GM18511 (cell line): ENCODE measurements around the gene TXNRD2.

ENCODE experiments used
- ATAC-seq: cut with Tn5 transposase; IDR thresholded peaks from one replicate; pipeline ENCODE4 v1.9.1; 2021; ENCODE audit warnings: mild to moderate bottlenecking, moderate library complexity; ENCODE audit not compliant: unreplicated experiment

The TXNRD2 gene

DNA sequence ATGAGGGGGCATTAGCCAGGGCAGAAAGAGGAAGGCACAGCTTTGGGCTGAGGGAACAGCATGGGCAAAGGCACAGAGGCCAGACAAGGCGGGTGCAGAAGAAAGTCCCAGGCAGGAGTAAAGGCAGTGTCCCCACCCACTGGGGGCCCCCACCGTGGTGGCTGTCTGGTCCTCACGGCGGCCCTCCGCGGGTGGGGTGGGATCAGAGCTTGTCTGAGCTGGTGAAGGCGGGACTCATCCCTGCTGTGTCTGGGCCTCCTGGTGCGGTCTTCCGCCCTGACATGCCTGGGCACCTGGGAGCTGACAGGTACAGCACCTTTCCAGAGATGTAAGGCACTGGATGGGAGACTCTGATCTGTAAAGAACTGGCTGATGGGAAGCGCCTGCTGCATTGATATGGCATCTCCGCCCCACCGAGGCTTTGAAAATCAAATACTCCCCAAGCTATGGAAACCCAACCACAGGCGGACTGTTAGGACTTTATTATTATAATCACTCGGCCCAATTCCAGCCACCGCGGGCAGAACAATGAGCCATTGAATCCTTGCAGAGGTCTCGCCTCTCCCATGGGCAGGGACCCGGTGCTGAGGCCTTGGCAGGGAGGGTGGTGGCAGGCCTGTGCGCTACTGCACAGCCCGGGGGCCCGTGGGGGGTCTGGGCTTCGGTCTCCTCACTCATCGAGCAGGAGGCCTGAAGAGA lies 72.7 kb downstream of the TXNRD2 start:
- ATAC-seq = no peak

DNA sequence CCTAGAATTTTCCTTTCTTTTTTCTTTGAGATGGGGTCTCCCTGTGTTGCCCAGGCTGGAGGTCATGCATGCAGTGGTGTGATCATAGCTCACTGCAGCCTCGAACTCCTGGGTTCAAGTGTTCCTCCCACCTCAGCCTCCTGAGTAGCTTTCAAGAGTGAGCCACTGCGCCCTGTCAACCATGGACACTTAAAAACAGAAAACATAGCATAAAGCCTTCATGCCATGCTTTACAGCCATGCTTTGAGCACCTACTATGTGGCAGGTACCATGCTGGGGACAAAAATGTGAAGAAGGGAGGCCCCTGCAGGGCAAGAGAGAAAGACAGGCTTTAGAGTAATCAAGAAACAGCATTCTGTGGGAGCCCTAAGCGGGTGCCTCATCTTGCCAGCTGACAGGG lies 73.3 kb downstream of the TXNRD2 start:
- ATAC-seq = no peak

DNA sequence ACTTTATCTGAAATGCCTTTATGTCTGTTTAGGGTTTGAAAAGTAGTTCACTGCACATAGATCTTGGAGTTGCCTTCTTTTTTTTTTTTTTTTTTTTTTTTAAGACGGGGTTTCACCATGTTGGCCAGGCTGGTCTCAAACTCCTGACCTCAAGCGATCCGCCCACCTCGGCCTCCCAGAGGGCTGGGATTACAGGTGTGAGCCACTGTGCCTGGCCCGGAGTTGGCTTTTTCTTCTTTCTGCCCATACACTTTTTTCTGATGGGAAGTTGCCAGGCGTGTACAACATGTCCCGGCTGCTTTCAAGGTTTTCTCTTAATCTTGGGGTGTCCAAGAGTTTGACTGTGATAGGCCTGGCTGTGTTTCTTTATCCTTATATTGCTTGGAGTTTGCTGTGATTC lies 74.0 kb downstream of the TXNRD2 start:
- ATAC-seq = no peak

DNA sequence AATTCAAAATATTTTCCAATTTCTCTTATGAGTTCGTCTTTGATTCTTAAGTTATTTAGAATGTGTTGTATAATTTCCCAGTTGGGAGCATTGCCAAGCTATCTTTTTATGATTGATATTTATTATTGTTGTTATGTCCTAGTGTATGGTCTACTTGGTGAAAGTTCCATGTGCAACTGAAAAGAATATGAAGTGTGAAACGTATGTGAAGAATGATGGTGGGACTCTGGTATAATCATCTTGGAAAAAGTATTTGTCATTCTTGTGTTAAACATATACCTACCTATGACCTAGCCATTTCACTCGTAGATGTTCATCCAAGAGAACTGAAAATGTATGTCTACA lies 75.0 kb downstream of the TXNRD2 start:
- ATAC-seq = no peak

DNA sequence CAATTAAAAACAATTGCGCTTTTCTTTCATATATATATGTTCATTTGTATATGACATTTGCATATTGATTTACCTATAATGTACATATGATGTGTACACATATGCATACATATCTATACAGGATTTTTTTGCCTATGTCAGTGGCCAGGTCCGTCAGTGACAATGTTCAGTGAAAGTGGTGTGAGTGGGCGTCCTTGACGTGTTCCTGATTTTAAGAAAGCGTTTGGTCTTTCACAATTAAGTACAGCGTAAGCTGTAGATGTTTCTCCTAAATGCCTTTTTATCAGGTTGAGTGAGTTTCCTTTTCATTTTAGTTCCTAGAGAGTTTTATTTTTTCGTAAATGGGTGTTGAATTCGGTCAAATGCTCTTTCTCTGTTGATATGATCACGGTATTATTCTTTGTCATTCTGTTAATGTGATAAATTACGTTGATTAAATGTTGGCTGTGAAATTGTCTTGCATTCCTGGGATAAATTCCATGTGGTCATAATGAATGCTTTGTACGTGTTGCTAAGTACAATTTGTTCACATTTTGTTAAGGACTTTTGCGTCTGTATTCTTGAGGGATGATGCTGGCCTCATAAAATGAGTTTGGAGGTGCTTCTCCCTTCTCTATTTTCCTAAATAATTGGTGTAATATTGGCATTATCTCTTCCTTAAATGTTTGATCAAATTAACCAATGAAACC lies 76.3 kb downstream of the TXNRD2 start:
- no peak for ATAC-seq

DNA sequence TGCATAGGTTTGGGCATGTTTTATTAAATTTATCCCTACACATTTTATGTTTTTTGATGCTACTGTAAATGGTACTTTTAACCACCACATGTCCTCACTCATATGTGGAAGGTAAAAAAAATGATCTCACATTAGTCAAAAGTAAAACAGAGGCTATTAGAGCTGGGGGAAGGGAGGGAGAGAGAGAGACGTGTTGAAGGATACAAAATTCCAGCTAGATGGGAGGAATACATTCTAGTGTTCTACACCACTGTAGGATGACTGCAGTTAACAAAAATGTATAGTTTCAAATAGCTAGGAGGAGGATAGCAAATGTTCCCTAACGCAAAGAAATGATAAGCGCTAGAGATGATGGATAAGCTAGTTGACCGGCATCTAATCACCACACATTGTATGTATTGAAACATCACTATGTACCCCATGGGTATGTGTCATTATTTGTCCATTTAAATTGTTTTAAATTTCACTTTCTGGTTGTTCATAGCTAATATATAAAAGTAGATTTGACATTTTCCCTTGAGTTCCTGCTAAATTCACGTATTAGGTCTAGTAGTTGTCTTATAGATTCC lies 77.0 kb downstream of the TXNRD2 start:
- no peak for ATAC-seq

DNA sequence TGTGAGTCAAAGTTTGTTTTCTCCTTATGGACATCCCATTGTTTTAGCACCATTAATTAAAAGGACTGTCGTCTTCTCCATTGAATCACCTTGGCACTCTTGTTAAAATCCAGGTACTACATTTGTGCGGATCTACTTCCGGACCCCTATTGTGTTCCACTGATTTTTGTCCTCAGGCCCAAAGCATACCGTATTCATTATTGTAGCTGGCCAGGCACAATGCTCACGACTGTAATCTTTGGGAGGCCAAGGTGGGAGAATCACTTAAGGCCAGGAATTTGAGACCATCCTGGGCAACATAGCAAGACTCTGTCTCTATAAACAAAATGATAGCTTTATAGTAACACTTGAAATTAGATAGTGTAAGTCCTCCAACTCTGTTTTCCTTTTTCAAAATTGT lies 78.0 kb downstream of the TXNRD2 start:
- ATAC-seq = no peak

DNA sequence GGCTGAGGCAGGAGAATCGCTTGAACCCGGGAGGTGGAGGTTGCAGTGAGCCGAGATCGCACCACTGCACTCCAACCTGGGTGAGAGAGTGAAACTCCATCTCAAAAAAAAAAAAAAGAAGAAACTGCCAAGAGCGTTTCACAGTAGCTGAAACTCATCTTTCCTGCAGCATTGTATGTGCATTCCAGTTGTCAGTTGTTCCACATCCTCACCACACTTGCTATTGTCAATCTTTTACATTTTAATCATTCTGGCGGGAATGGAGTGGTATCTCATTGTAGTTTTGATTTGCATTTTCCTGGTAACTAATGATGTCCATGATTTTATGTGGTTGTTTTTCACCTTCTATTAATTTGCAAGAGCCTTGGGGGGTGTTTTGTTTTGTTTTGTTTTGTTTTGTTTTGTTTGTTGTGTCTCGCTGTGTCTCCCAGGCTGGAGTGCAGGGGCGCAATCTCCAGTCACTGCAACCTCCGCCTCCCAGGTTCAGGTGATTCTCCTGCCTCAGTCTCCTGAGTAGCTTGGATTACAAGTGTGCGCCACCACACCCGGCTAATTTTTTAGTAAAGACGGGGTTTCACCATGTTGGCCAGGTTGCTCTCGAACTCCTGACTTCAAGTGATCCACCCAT lies 78.9 kb downstream of the TXNRD2 start:
- ATAC-seq = no peak

DNA sequence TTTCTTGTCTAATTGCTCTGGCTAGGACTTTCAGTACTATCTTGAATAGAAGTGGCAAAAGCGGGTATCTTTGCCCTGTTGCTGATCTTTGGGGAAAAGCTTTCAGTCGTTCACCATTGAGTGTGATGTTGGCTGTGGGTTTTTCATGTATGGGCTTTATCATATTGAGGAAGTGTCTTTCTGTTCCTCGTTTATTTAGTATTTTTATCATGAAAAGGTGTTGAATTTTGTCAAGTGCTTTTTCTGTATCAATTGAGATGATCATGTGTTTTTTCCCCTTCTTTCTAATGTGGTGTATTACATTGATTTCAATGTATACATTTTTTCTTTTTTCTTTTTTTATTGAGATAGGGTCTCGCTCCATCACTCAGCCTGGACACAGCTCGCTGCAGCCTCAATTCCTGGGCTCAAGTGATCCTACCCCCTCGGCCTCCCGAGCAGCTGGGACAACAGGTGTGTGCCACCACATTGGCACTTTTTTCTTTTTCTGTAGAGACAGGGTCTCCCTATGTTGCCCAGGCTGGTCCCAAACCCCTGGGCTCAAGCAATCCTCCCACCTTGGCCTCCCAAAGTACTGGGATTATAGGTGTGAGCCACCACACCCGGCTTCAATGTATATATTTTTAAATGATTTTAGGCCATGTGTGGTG lies 81.6 kb downstream of the TXNRD2 start:
- ATAC-seq = no peak

DNA sequence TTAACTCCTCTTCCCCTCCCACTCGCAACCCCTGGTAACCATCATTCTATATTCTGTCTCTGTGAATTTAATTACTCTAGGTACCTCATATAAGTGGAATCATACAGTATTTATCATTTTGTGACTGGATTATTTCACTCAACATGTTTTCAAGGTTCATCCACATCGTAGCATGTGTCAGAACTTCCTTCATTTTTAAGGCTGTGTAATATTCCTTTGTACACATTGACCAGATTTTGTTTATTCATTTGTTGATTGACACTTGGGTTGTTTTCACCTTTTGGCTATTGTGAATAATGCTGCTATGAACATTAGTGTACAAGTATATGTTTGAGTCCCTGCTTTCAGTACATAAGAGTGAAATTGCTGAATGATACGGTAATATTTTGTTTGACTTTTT lies 84.2 kb downstream of the TXNRD2 start:
- ATAC-seq = no peak

DNA sequence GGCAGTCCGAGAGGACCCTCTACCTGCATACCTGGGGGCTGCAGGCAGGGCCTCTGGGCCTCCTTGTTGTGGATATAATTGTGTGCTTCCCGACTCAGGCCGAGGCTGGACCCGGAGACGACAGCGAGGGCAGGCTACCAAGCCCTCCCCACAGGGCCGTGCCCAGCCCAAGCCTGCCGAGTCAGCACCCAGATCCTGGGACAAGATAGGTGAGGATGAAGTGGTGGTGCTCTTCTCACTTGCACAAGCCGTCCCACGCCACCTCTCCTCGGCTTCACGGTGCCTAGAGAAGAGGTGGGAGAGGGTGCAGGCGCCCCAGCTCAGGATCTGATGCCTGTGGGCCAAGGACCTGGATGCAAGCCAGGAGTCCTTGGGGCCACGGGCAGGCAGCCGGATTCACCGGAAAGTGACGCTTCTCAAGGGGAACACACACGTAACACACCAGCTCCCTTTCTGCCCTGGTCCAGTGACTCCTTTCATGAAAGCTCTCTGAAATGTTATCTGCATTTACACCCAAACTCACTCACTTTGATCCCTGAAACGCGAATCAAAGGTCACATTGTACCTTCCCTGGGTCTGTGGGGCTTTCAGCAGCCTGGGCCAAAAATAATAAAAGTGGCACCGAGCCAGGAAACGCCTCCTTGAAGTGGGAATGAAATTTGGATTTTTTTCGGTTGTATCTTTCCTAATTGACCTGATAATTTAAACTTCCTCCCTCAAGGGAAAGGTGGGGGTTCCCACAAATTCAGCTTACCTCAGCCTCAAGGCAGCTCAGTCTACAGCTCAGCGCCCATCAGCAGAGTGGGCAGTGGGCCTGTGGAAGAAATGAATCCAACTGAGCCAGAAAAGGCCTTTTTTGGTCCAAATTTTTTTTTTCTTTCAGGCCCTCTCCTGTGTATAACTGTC lies 85.9 kb downstream of the TXNRD2 start:
- peak; percentile 25 for ATAC-seq

DNA sequence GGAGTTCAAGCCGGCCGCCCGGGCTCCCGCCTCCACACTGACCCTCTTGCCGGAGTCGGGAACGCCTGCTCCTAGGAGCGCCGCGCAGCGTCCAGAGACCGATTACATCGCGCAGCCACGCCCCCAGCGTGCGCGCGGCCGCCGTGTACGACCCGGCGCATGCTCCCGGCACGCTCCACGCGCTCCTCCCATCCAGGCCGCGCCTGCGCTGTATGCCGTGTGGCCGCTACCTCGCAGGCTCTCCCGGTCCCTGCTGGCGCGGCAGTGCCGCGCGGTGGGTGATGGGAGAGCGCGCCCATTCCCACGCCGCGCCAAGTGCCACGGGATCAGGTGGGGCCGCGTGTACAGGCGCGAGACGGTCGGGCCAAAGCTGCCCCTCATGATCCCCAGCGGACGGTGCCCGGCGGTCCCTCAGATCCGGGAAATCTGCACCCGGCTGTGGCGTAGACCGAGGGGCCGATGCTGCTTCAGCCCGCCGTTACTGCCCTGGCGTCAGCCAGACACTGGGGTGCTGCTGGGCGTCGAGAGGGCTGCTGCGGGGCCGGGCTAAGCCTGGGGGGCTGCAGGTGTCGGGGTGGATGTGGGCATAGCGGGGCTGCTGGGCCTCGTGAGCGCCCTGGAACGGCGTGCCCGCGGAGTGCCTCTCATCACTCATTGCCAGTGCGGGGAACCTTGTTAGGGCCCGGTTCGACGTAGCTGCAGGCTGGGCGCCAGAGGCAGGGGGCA lies 86.7 kb downstream of the TXNRD2 start, which contains the start of the genes GNB1L and RTL10:
Gene GNB1L (minus strand): TSS at position 97 of the 726 bp plus-strand sequence. CDS start 33,519 bp downstream, outside the sequence.
Gene RTL10 (minus strand): TSS at position 97 of the 726 bp plus-strand sequence. CDS start 2,613 bp downstream, outside the sequence.
- peak; percentile 85 for ATAC-seq

DNA sequence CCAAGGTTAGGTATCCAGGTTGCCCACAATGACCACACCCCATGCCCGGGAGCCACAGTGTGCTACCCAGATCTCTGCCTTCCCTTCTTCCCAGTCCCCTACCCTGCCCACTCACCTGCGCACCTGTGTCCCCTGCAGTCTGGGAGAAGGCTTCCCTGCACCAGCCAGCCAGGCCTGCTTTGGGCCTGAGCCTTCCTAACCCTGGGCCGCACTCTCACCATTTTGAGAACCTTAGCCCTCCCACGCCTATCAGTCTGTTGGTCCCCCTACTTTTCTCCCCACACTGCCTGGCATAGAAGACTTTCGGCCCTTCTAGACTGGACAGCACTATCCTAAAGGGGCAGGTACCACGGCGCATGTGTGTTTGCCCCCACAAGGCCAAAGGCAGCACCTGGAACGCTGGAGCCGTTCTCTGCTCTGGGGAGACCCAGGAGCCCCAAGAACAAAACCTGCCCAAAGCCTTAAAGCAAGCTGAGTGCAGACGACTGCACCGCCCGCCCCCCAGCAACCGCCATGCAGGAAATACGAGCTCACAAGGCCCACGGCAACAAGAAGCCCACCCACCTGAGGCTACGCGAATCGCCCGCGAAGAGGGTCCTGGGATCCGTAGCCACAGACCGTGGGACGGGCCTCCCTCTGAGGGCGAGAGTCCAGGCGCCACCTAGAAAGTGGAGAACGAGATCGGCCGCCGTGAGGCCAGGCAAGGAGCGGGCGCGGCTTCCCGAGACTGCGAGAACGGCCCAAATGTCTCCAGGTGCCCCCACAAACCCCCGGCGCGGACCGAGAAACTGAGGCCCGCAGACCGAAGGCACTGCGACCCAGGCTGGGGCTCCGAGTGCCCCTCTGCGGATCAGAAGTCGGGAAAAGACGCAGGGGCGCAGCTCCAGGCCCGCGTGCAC lies 87.5 kb downstream of the TXNRD2 start:
- peak; percentile 7 for ATAC-seq

DNA sequence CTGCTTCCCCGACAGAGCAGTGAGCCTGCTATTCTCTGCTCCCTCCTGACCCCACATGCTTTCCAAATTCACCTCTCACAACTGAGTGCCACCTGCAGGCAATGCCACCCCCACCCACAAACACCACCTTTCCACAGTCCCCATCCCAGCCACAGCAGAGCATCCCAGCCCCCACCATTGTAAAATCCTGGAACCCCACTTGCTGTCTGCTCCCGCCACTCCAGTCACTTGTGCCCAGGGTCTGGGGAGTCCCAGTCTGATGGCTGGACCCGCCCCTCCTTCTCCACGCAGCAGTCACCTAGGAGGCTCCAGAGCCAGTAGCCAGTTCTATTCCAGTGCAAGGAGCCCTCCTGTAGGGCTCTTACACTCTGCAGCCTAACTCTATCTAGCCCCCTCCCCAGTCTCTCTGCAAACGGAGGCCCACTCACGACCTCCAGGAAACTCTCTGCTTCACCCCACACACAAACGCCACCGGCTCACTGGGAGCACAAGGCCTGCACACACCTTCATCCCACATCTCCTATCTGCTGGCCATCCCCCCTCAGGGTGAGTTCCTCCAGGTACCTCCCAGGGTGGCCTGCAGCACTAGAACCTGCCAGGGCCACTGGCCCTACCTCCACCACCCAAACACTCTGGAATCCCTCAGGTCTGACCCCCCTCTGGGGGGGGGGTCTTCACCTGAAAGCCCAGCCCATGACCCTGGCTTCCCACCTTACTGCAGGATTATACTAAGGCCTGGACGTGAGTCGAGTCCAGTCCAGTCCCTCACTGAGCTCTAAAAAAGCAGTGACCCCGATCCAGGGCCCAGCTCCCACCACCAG lies 88.3 kb downstream of the TXNRD2 start:
- ATAC-seq = no peak

DNA sequence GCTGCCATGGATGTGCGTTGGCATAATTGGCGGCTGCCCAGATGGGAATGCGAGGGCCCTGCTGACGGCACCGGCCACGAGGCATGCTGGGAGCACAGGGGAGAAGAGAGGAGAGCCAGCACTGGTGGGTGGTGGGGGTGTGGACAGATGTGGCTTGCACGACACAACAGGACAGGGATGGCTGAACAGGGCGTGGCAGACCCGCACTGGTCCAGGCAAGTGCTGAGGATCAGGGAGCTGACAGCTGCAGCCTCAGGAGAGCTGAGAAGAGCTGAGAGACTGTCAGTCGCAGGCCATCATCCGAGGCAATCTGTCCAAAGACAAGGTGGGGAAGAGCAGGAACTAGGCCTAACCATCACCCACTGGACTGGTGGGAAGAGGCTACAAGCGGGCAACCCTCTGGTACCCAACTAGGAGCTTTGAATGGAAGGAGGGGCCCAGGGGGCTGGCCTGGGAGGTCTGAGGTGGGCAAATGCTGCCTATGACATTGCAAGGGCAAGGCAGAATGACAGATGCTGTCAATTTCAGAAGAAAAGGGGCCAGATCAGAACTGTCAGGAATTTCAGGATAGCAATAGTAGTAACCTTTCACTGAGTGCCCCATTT lies 89.3 kb downstream of the TXNRD2 start:
- no peak for ATAC-seq

DNA sequence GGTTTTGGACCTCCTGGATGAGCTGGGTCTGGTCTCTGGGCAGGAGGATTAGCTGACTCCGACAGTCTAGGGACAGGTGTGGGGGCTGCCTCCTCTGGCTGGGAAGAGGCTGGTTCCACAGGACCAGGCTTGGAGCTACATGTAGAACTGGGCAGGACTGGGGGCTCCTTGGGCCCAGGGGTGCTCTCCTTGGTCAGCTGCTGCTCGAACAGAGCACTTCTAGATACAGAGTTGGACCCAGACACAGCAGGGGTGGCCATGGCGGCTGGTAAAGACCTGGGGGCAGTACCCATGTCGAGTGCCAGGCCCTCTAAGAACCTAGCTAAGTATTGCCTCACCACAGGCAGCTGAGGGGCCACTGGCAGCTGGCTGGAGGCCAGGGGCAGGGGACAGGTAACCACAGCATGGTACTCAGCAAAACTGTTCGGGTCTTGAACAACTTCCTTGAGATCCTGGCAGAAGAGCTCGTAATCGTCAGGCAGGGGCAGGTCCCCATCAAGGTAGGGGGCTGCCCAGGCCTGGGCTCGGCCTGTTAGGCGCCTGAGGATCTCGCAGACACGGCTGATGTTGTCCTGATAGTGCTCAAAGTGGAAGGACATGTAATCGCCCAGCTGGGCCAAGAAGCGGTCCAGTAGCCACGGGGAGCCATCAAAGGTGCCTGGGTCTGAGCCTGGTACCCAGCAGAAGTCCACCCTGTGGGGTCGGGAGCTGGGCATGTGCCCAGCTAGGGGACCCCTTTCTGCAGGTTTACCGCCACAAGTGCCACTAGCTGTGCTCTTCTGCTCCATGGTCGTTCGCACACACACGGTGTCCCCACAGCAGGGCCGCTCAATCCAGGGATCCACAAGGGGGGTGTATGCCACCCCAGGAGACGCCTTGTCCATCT lies 90.1 kb downstream of the TXNRD2 start:
- no peak for ATAC-seq
